ENCODE results near the gene KRTAP20-3.

Gene KRTAP20-3

DNA sequence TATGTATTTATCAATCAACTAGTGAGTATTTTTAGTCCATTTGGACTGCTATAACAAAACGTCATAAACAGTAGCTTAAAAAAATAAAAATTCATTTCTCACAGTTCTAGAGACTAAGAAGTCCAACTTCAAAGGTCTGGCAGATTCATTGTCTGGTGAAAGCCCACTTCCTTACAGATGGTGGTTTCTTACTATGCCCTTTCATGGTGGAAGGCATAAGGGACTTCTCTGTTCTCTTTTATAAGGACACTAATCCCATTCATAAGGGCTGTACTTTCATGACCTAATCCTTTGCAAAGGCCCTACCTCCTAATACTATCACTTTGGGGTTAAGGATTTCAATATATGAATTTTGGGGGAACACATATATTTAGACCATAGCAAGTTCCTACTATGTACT lies 37.9 kb downstream of the KRTAP20-3 start:
- Histone ChIP-seq H3K9me3 (ENCODE audit: control insufficient read depth, insufficient read depth, low read depth, low read length) (no peaks in the 10 kb centered on the region), H3K36me3 (ENCODE audit: control insufficient read depth, insufficient read depth, low read length) (no peaks in the 10 kb centered on the region)

DNA sequence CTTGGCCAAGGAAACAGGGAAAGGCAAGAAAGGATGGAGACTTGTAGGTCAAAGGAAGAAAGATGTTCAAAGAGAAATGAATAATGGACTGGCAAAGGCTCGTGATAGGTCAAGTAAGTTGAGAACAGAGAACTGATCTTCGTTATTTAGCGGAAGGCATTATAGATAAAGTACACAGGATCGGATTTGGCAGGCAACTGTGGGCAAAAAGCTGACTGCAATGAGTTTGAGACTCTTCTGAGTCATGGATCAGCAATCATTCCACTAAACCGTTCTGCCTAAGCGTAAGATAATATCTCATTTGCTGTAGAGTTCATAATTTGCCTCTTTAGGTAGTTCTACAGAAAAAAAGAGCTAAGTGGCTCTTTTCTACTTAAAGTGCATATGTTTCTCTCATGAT lies 41.8 kb downstream of the KRTAP20-3 start:
- 0 out of 2 replicates have a peak, but pooled peaks cover 2% of the 10 kb centered on the region for H3K27me3 ChIP-seq (ENCODE audit: control insufficient read depth, insufficient read depth, low read length)
- H3K4me3 ChIP-seq (ENCODE audit: low read depth, low read length), result no peak overlapping the region
- H3K9me3 ChIP-seq (ENCODE audit: control insufficient read depth, insufficient read depth, low read depth, low read length), result no peaks in the 10 kb centered on the region

More for the DNA sequence above, 37.9 kb downstream of the KRTAP20-3 start:
- no peaks in the 10 kb centered on the region for H3K4me1 ChIP-seq (ENCODE audit: control insufficient read depth, insufficient read depth, low read length)
- H3K9ac ChIP-seq (ENCODE audit: low read length), result no peak overlapping the region
- no peaks in the 10 kb centered on the region for H3K27me3 ChIP-seq (ENCODE audit: control insufficient read depth, insufficient read depth, low read length)
- no peak overlapping the region for H3K4me3 ChIP-seq (ENCODE audit: low read depth, low read length)
- H3K27ac ChIP-seq (ENCODE audit: low read depth, low read length), result no peak overlapping the region

GRCh38 chr21:30689822-30690221 lies 47.2 kb downstream of the KRTAP20-3 start:
- 0 out of 2 replicates have a peak, but pooled peaks cover 3% of the 10 kb centered on the region for H3K27me3 ChIP-seq (ENCODE audit: control insufficient read depth, insufficient read depth, low read length)
- H3K36me3 ChIP-seq (ENCODE audit: control insufficient read depth, insufficient read depth, low read length), result no peaks in the 10 kb centered on the region
- H3K27ac ChIP-seq (ENCODE audit: low read depth, low read length), result no peak overlapping the region

More for the DNA sequence above, 41.8 kb downstream of the KRTAP20-3 start:
- Histone ChIP-seq H3K27ac (ENCODE audit: low read depth, low read length) (no peak overlapping the region), H3K36me3 (ENCODE audit: control insufficient read depth, insufficient read depth, low read length) (no peaks in the 10 kb centered on the region), H3K4me1 (ENCODE audit: control insufficient read depth, insufficient read depth, low read length) (no peaks in the 10 kb centered on the region), H3K9ac (ENCODE audit: low read length) (no peak overlapping the region)

More at GRCh38 chr21:30689822-30690221, 47.2 kb downstream of the KRTAP20-3 start:
- Histone ChIP-seq H3K4me3 (ENCODE audit: low read depth, low read length) (no peak overlapping the region), H3K4me1 (ENCODE audit: control insufficient read depth, insufficient read depth, low read length) (no peaks in the 10 kb centered on the region), H3K9ac (ENCODE audit: low read length) (no peak overlapping the region), H3K9me3 (ENCODE audit: control insufficient read depth, insufficient read depth, low read depth, low read length) (no peaks in the 10 kb centered on the region)
